Endothelial cell (in vitro differentiated cells): Measurements from ENCODE around the gene GALNT3. TPM values are rescaled to one million over a fixed set of nuclear protein-coding genes. Genes with fewer than 3 reads are reported as not detected.

Source experiments
- DNase-seq: peaks from one replicate; pipeline ENCODE4 v3.0.0; 2021; ENCODE audit warnings: low spot score
- H3K27ac Mint-ChIP-seq: one replicate; pipeline ENCODE4 v1.8.0; 2021; ENCODE audit warnings: mixed read lengths, inconsistent platforms; ENCODE audit not compliant: unreplicated experiment
- H3K27me3 Mint-ChIP-seq: one replicate; pipeline ENCODE4 v1.8.0; 2021; ENCODE audit warnings: mild to moderate bottlenecking, moderate library complexity, mixed read lengths, inconsistent platforms; ENCODE audit not compliant: unreplicated experiment
- H3K36me3 Mint-ChIP-seq: one replicate; pipeline ENCODE4 v1.8.0; 2021; ENCODE audit warnings: mild to moderate bottlenecking, low read depth, mixed read lengths, inconsistent platforms; ENCODE audit not compliant: unreplicated experiment
- H3K4me1 Mint-ChIP-seq: one replicate; pipeline ENCODE4 v1.8.0; 2021; ENCODE audit warnings: mild to moderate bottlenecking, mixed read lengths, inconsistent platforms; ENCODE audit not compliant: unreplicated experiment
- H3K4me3 Mint-ChIP-seq: one replicate; pipeline ENCODE4 v1.8.0; 2021; ENCODE audit warnings: mild to moderate bottlenecking, mixed read lengths, inconsistent platforms; ENCODE audit not compliant: unreplicated experiment
- H3K9me3 Mint-ChIP-seq: one replicate; pipeline ENCODE4 v1.8.0; 2021; ENCODE audit warnings: mixed read lengths, inconsistent platforms; ENCODE audit not compliant: unreplicated experiment
- total RNA-seq: library from RNA; stranded (reverse); fragmentation: NEBNext Ultra II Directional; extraction: Animal tissue kit (Norgen Biotek cat#: 25700); gene quantifications from one replicate; pipeline ENCODE4 v1.2.1, GENCODE V29; 2021; ENCODE audit not compliant: unreplicated experiment
- TF ChIP-seq, protein P1 (sequence below): fragments of 200-600 bp; sonication (generic); IDR thresholded peaks from one replicate; pipeline ENCODE4 v1.5.0; 2021; ENCODE audit warnings: antibody characterized with exemption; ENCODE audit not compliant: unreplicated experiment

The GALNT3 gene
- total RNA-seq, 1 donor from 2014 or later: 3.6 TPM

GRCh38 chr2:165810418-165810817 is 16.4 kb upstream of the GALNT3 start:
- Mint-ChIP-seq H3K9me3 (no peaks in the 10 kb centered on the region), H3K36me3 (peaks cover 5% of the 10 kb centered on the region), H3K4me1 (no peaks in the 10 kb centered on the region), H3K4me3 (no peak overlapping the region), H3K27ac (no peak overlapping the region), H3K27me3 (no peaks in the 10 kb centered on the region)
- TF ChIP-seq, protein P1, sequence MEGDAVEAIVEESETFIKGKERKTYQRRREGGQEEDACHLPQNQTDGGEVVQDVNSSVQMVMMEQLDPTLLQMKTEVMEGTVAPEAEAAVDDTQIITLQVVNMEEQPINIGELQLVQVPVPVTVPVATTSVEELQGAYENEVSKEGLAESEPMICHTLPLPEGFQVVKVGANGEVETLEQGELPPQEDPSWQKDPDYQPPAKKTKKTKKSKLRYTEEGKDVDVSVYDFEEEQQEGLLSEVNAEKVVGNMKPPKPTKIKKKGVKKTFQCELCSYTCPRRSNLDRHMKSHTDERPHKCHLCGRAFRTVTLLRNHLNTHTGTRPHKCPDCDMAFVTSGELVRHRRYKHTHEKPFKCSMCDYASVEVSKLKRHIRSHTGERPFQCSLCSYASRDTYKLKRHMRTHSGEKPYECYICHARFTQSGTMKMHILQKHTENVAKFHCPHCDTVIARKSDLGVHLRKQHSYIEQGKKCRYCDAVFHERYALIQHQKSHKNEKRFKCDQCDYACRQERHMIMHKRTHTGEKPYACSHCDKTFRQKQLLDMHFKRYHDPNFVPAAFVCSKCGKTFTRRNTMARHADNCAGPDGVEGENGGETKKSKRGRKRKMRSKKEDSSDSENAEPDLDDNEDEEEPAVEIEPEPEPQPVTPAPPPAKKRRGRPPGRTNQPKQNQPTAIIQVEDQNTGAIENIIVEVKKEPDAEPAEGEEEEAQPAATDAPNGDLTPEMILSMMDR: no peak
- no peak for DNase-seq

DNA sequence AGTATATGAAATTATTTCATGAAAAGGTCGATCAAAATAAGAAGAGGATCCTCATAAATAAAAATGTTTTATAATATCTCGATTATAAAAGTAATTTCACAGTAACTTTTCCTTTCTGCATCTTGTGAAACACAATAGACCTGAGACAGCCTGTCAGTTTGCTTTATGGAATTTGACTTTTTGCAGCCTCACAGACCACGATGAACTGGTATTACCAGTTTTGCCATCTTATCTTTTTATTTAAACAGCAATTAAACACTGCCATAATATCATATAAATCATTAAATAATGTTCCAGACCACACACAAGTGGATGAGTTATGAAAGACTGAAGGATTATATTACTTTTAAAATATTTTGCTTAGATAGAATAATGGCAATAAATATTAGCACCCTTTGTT is 10.7 kb upstream of the GALNT3 start:
- no peaks in the 10 kb centered on the region for H3K9me3 Mint-ChIP-seq
- no peak overlapping the region for H3K27ac Mint-ChIP-seq
- H3K27me3 Mint-ChIP-seq: no peaks in the 10 kb centered on the region
- no peaks in the 10 kb centered on the region for H3K4me1 Mint-ChIP-seq
- no peak for DNase-seq
- no peak overlapping the region for H3K4me3 Mint-ChIP-seq
- H3K36me3 Mint-ChIP-seq: no peaks in the 10 kb centered on the region
- TF ChIP-seq, protein P1: no peak

DNA sequence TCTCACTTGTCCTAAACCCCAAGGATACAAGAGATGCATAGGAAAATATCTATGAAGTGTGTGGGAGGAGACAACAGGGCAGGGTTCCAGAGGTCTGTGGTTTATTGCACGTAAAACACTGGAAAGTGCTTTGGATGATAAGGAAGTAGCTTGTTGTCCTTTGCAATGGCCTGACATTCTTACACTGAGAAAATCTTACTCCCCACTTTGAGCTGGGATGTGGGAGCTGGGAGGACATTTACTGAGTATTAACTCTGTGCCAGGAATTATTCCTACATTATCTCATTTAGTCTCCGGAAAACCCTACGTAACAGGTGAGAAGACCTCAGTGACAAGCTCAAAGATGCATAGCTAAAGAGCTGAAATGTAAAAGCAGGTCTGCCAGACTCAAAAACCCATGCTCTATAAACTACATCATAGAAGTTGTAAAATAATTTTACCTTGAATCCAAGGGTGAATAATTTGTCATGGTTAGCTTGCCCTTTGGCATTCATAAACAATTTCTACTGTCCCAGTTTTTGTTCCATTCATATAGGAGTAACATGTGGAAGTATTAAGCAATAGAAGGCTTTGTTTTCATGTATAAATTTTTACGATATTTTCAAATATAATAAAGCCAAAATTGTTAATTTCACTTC is 9.2 kb upstream of the GALNT3 start:
- no peaks in the 10 kb centered on the region for H3K27me3 Mint-ChIP-seq
- no peaks in the 10 kb centered on the region for H3K9me3 Mint-ChIP-seq
- TF ChIP-seq, protein P1: no peak
- H3K36me3 Mint-ChIP-seq: no peaks in the 10 kb centered on the region
- H3K27ac Mint-ChIP-seq: no peak overlapping the region
- no peak overlapping the region for H3K4me3 Mint-ChIP-seq
- DNase-seq: no peak
- no peaks in the 10 kb centered on the region for H3K4me1 Mint-ChIP-seq

DNA sequence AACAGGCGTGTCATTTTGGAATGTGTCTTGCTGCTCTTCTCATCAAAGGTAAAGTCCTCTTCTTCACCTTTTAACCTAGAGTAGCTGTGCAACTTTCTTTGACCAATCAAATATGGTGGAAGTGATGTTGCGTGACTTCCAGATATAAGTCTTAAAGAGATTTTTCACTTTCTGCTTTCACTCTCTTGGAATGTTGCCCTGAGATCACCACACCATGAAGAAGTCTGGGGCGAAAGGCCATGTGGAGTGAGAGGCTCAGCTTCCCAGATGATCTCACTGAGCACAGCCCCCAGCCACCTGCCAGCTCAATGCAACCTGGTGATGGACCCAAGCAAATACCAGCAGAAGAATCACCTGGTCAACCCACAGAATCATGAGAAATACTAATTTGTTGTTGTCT is 7.1 kb upstream of the GALNT3 start:
- H3K27me3 Mint-ChIP-seq: no peaks in the 10 kb centered on the region
- H3K9me3 Mint-ChIP-seq: no peaks in the 10 kb centered on the region

DNA sequence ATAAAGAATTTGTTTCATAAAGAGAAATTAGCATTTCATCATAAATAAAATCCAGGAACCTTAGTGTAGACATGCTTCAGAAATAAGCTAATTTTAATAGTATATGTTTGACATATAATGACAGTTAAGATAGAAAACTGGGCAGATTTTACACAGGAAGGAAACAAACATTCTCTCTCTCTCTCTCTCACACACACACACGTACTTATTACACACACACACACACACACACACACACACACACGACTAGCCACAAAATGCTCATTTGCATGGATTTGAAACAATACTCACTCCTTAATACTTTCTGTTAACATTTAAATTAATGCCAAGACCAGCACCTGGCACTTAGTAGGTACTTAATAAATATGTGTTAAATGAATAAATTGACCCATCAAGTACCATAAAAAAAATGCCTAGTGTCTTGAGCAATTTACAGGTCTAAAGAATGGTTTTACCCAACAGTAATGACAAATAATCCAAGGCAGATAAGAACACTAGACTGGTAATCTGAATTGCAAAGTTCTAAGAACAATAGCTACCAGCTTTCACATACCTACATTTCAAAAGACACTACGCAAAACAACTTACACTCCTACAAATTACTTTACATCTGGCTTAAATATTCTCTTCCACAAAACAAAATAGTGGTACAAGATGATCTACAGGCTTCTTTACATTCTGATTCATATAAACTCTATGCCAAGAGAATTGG is 2.9 kb upstream of the GALNT3 start:
- no peak overlapping the region for H3K27ac Mint-ChIP-seq
- H3K4me1 Mint-ChIP-seq: peaks cover 5% of the 10 kb centered on the region
- no peak overlapping the region for H3K4me3 Mint-ChIP-seq
- H3K27me3 Mint-ChIP-seq: peaks cover 3% of the 10 kb centered on the region
- no peaks in the 10 kb centered on the region for H3K36me3 Mint-ChIP-seq
- TF ChIP-seq, protein P1: no peak
- no peak for DNase-seq
- H3K9me3 Mint-ChIP-seq: no peaks in the 10 kb centered on the region

More for the DNA sequence above, 7.1 kb upstream of the GALNT3 start:
- no peaks in the 10 kb centered on the region for H3K36me3 Mint-ChIP-seq
- no peaks in the 10 kb centered on the region for H3K4me1 Mint-ChIP-seq
- H3K4me3 Mint-ChIP-seq: no peak overlapping the region
- H3K27ac Mint-ChIP-seq: no peak overlapping the region
- TF ChIP-seq, protein P1: no peak
- no peak for DNase-seq
